GM23338 (cell line): ENCODE data around the gene LOXL4. TPM values are rescaled to one million over a fixed set of nuclear protein-coding genes. Genes with fewer than 3 reads are reported as not detected.
"Not testable (repeated sequence)": the region's sequence is repeated elsewhere in the genome, so short reads cannot be mapped to it uniquely, and the experiment has no call there.

Experiments
- ATAC-seq: fragments of 200-7000 bp; cut with Tn5 transposase; 3 replicates; pipeline ENCODE4 v1.9.1; 2020
- DNase-seq: peaks from one replicate; pipeline ENCODE4 v3.0.0-alpha.2; 2015; ENCODE audit warnings: low spot score
- H2AFZ ChIP-seq: fragments of 200-600 bp; sonication (generic); 2 replicates; pipeline ENCODE4 v1.8.0; 2016; ENCODE audit warnings: antibody characterized with exemption, mild to moderate bottlenecking, moderate library complexity
- H3F3A ChIP-seq: fragments of 200-600 bp; sonication (generic); replicated peaks from 2 replicates; pipeline ENCODE4 v1.8.0; 2017; ENCODE audit warnings: antibody characterized with exemption, mixed run types, low read depth
- H3K27ac ChIP-seq: fragments of 200-600 bp; sonication (generic); 2 replicates; pipeline ENCODE4 v1.6.1; 2016; ENCODE audit warnings: low read depth
- H3K27me3 ChIP-seq: fragments of 200-600 bp; sonication (generic); 2 replicates; pipeline ENCODE4 v1.8.0; 2016; ENCODE audit warnings: mild to moderate bottlenecking, mixed run types, moderate library complexity; ENCODE audit not compliant: insufficient read depth
- H3K36me3 ChIP-seq: fragments of 200-600 bp; sonication (generic); 2 replicates; pipeline ENCODE4 v1.8.0; 2016; ENCODE audit warnings: mild to moderate bottlenecking; ENCODE audit not compliant: insufficient read depth
- H3K4me1 ChIP-seq: fragments of 200-600 bp; sonication (generic); 2 replicates; pipeline ENCODE4 v1.8.0; 2016; ENCODE audit warnings: mild to moderate bottlenecking, moderate library complexity; ENCODE audit not compliant: insufficient read depth
- H3K4me2 ChIP-seq: fragments of 200-600 bp; sonication (generic); 2 replicates; pipeline ENCODE4 v1.7.1; 2017; ENCODE audit warnings: mixed run types
- H3K4me3 ChIP-seq: fragments of 200-600 bp; sonication (generic); 2 replicates; pipeline ENCODE4 v1.6.1; 2016; ENCODE audit warnings: mixed run types
- H3K79me2 ChIP-seq: fragments of 200-600 bp; sonication (generic); replicated peaks from 2 replicates; pipeline ENCODE4 v1.8.0; 2017; ENCODE audit warnings: mild to moderate bottlenecking; ENCODE audit not compliant: insufficient read depth
- H3K9me2 ChIP-seq: fragments of 200-600 bp; sonication (generic); 2 replicates; pipeline ENCODE4 v1.8.0; 2017; ENCODE audit not compliant: insufficient read depth
- H4K20me1 ChIP-seq: fragments of 200-600 bp; sonication (generic); replicated peaks from 2 replicates; pipeline ENCODE4 v1.8.0; 2017; ENCODE audit warnings: mild to moderate bottlenecking; ENCODE audit not compliant: insufficient read depth
- H3K27ac Mint-ChIP-seq: 2 replicates; pipeline ENCODE4 v1.8.0; 2020; ENCODE audit warnings: inconsistent platforms, mild to moderate bottlenecking, moderate library complexity, mixed read lengths
- H3K27me3 Mint-ChIP-seq: 3 replicates; pipeline ENCODE4 v1.8.0; 2022; ENCODE audit warnings: low read depth, mild to moderate bottlenecking, moderate library complexity, mixed read lengths, inconsistent platforms; ENCODE audit not compliant: insufficient read depth, poor library complexity
- H3K36me3 Mint-ChIP-seq: 3 replicates; pipeline ENCODE4 v1.8.0; 2021; ENCODE audit warnings: low read depth, mild to moderate bottlenecking, inconsistent platforms, moderate library complexity, mixed read lengths
- H3K4me1 Mint-ChIP-seq: 3 replicates; pipeline ENCODE4 v1.8.0; 2020; ENCODE audit warnings: mild to moderate bottlenecking, inconsistent platforms, mixed read lengths
- H3K4me3 Mint-ChIP-seq: 3 replicates; pipeline ENCODE4 v1.8.0; 2021; ENCODE audit warnings: moderate library complexity, mild to moderate bottlenecking, inconsistent platforms, mixed read lengths
- H3K9me3 Mint-ChIP-seq: 3 replicates; pipeline ENCODE4 v1.8.0; 2020; ENCODE audit warnings: moderate library complexity, mild to moderate bottlenecking, inconsistent platforms, mixed read lengths
- CTCF ChIP-seq, 2 experiments: fragments of 200-600 bp in 1 of 2; sonication (generic) in 1 of 2; conservative IDR thresholded peaks; 2 replicates each; pipeline versions ENCODE4 v1.5.1 to v1.6.1; 2016 to 2017; ENCODE audit warnings: antibody characterized with exemption in 2 of 2, low read depth in 2 of 2, mild to moderate bottlenecking in 2 of 2, moderate library complexity in 1 of 2
- ETS1 ChIP-seq: IDR thresholded peaks from 2 replicates; pipeline ENCODE4 v1.6.1; 2016; ENCODE audit warnings: antibody characterized with exemption
- EZH2 ChIP-seq: fragments of 200-600 bp; sonication (generic); IDR thresholded peaks from one replicate; pipeline ENCODE4 v1.8.0; 2017; ENCODE audit warnings: antibody characterized with exemption, mild to moderate bottlenecking, low read depth; ENCODE audit not compliant: unreplicated experiment
- JUNB ChIP-seq: IDR thresholded peaks from one replicate; pipeline ENCODE4 v1.6.1; 2016; ENCODE audit warnings: antibody characterized with exemption; ENCODE audit not compliant: unreplicated experiment
- NANOG ChIP-seq: IDR thresholded peaks from 2 replicates; pipeline ENCODE4 v1.6.1; 2016; ENCODE audit warnings: antibody characterized with exemption, borderline replicate concordance
- POLR2AphosphoS5 ChIP-seq: IDR thresholded peaks from 2 replicates; pipeline ENCODE4 v1.6.1; 2016; ENCODE audit warnings: antibody characterized with exemption, low read depth
- ZNF331 ChIP-seq: fragments of 250-450 bp; sonication (Bioruptor Pico); IDR thresholded peaks from 2 replicates; pipeline ENCODE4 v1.5.0; 2020; ENCODE audit warnings: low read depth, mild to moderate bottlenecking, moderate library complexity
- polyA plus RNA-seq: library from polyadenylated mRNA; unstranded; fragments of >200 nt; fragmentation: Nextera tagmentation; extraction: Ambion mirVana; gene quantifications from 2 replicates; pipeline ENCODE4 v1.2.1, GENCODE V29; 2016
- total RNA-seq: library from RNA; depleted of rRNA; stranded (reverse); fragments of >200 nt; shearing (Covaris generic); gene quantifications from 2 replicates; pipeline ENCODE4 v1.2.3, GENCODE V29; 2014

Gene LOXL4
- total and polyA plus RNA-seq, 2 experiments from 2014 or later, result 0.21 to 0.38 TPM

- Mint-ChIP-seq H3K4me1 (peaks cover 10% of the 10 kb centered on the region; the same call in 2 of the 3 replicates), H3K36me3 (peaks cover 7% of the 10 kb centered on the region; the same call in 1 of the 3 replicates), H3K4me3 (no peak overlapping the region), H3K9me3 (no peaks in the 10 kb centered on the region), H3K27ac (peak overlapping the region; percentile 27; the same call in 1 of the 2 replicates), H3K27me3 (no peaks in the 10 kb centered on the region)
- peaks cover 5% of the 10 kb centered on the region for H3K79me2 ChIP-seq
- H3K9me2 ChIP-seq, result no peaks in the 10 kb centered on the region
- H3K36me3 ChIP-seq, result no peaks in the 10 kb centered on the region; the same call in 1 of the 2 replicates
- H3K4me2 ChIP-seq, result no peak overlapping the region
- no peaks in the 10 kb centered on the region for H3K27me3 ChIP-seq
- no peak overlapping the region for H3K4me3 ChIP-seq
- H3K27ac ChIP-seq, result no peak overlapping the region
- peaks cover 12% of the 10 kb centered on the region; the same call in 1 of the 2 replicates for H4K20me1 ChIP-seq
- TF ChIP-seq NANOG, result no peak
- no peak for TF ChIP-seq ZNF331 (CRISPR knock-in tag)
- no peak for TF ChIP-seq POLR2AphosphoS5
- no peak for TF ChIP-seq JUNB
- TF ChIP-seq ETS1, result no peak
- no peak for TF ChIP-seq EZH2
- DNase-seq (no peak), ATAC-seq (no peak)
- H2AFZ ChIP-seq, result no peak overlapping the region
- no peaks in the 10 kb centered on the region for H3F3A ChIP-seq
- H3K4me1 ChIP-seq, result no peaks in the 10 kb centered on the region
Observed at GRCh38 chr10:98235846-98236245, 32.1 kb downstream of the LOXL4 start.

GRCh38 chr10:98231417-98231816, 36.6 kb downstream of the LOXL4 start:
- Mint-ChIP-seq H3K27ac (no peak overlapping the region), H3K4me3 (no peak overlapping the region), H3K4me1 (peaks cover 10% of the 10 kb centered on the region; the same call in 2 of the 3 replicates), H3K36me3 (peaks cover 12% of the 10 kb centered on the region; the same call in 2 of the 3 replicates), H3K27me3 (no peaks in the 10 kb centered on the region), H3K9me3 (peaks cover 9% of the 10 kb centered on the region; the same call in 1 of the 3 replicates)
- no peak overlapping the region for H3K4me2 ChIP-seq
- no peaks in the 10 kb centered on the region for H3F3A ChIP-seq
- TF ChIP-seq ETS1 (no peak), NANOG (no peak), JUNB (no peak), EZH2 (no peak), CTCF (conservative IDR thresholded peaks at IDR 0.05; ENCODE audit: low read depth in 2 of 2) (no peak)
- no peak overlapping the region for H3K27ac ChIP-seq
- H2AFZ ChIP-seq, result no peak overlapping the region
- no peaks in the 10 kb centered on the region for H3K36me3 ChIP-seq
- H3K4me1 ChIP-seq, result no peaks in the 10 kb centered on the region
- H4K20me1 ChIP-seq, result peaks cover 14% of the 10 kb centered on the region; the same call in 1 of the 2 replicates
- DNase-seq (no peak), ATAC-seq (no peak)
- no peaks in the 10 kb centered on the region for H3K9me2 ChIP-seq
- H3K79me2 ChIP-seq, result peaks cover 20% of the 10 kb centered on the region
- no peaks in the 10 kb centered on the region for H3K27me3 ChIP-seq
- H3K4me3 ChIP-seq, result no peak overlapping the region

- H3K36me3 Mint-ChIP-seq, H3K4me1 ChIP-seq, H3K36me3 ChIP-seq, DNase-seq, H3K4me3 Mint-ChIP-seq, H3K27me3 Mint-ChIP-seq, ATAC-seq, H3K27ac ChIP-seq, H3K4me2 ChIP-seq, H4K20me1 ChIP-seq, H3F3A ChIP-seq, H3K4me3 ChIP-seq, H3K27me3 ChIP-seq, H3K9me3 Mint-ChIP-seq, H2AFZ ChIP-seq, H3K27ac Mint-ChIP-seq, H3K9me2 ChIP-seq: not testable (repeated sequence)
- H3K79me2 ChIP-seq, result peaks cover 31% of the 10 kb centered on the region
- H3K4me1 Mint-ChIP-seq, result peaks cover 12% of the 10 kb centered on the region; the same call in 2 of the 3 replicates
Observed at GRCh38 chr10:98228266-98228665, 39.7 kb downstream of the LOXL4 start.

- H4K20me1 ChIP-seq, H3K9me2 ChIP-seq, H3K36me3 ChIP-seq, H3K4me2 ChIP-seq, H3K36me3 Mint-ChIP-seq, H3F3A ChIP-seq, ATAC-seq, H3K27me3 ChIP-seq, DNase-seq, H3K4me3 Mint-ChIP-seq, H3K27ac Mint-ChIP-seq, H3K4me3 ChIP-seq, H3K27ac ChIP-seq, H3K9me3 Mint-ChIP-seq, H2AFZ ChIP-seq, H3K27me3 Mint-ChIP-seq, H3K4me1 Mint-ChIP-seq, H3K4me1 ChIP-seq: not testable (repeated sequence)
- peaks cover 32% of the 10 kb centered on the region for H3K79me2 ChIP-seq
Observed at GRCh38 chr10:98227713-98228112, 40.3 kb downstream of the LOXL4 start.
